ENCODE measurements around the gene CDKL4. TPM values are rescaled to one million over a fixed set of nuclear protein-coding genes. Genes with fewer than 3 reads are reported as not detected.
A peak's percentile ranks its signal among the peaks of the same experiment; 100 is the strongest.

Gene CDKL4
- total and polyA plus RNA-seq, 2 of the 13 experiments (the other 11 are each of a cell fraction or from before 2014, with no cell fraction given): 0.29 to 0.50 TPM

DNA sequence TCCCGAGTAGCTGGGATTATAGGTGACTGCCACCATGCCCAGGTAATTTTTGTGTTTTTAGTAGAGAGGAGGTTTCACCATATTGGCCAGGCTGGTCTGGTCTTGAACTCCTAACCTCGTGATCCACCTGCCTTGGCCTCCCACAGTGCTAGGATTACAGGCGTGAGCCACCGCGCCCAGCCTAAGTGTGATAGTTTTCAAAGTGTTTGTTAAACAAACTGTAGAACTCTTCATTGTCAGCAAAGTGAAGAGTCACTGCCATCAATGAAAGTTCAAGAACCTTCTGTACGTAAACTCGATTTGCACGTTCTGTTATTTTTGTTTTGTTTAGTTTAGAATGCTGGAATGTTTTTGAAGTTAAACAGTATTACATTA lies 104.9 kb downstream of the CDKL4 start (continued):
- TF ChIP-seq, protein P1, sequence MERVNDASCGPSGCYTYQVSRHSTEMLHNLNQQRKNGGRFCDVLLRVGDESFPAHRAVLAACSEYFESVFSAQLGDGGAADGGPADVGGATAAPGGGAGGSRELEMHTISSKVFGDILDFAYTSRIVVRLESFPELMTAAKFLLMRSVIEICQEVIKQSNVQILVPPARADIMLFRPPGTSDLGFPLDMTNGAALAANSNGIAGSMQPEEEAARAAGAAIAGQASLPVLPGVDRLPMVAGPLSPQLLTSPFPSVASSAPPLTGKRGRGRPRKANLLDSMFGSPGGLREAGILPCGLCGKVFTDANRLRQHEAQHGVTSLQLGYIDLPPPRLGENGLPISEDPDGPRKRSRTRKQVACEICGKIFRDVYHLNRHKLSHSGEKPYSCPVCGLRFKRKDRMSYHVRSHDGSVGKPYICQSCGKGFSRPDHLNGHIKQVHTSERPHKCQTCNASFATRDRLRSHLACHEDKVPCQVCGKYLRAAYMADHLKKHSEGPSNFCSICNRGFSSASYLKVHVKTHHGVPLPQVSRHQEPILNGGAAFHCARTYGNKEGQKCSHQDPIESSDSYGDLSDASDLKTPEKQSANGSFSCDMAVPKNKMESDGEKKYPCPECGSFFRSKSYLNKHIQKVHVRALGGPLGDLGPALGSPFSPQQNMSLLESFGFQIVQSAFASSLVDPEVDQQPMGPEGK (CRISPR knock-in tag; IDR thresholded peaks at IDR 0.05): 0 out of 2 replicates have a peak, but pooled peaks have one; percentile 18
- TF ChIP-seq NFE2L2 (IDR thresholded peaks at IDR 0.05; ENCODE audit: low read length) (no peak), FOXP1 (IDR thresholded peaks at IDR 0.05) (no peak; the same call in 1 of the 2 replicates), FOXP1 (CRISPR knock-in tag; IDR thresholded peaks at IDR 0.05) (peak; percentile 94), ELF3 (CRISPR knock-in tag; IDR thresholded peaks at IDR 0.05) (peak; percentile 50), KDM2A (CRISPR knock-in tag; IDR thresholded peaks at IDR 0.05; ENCODE audit: borderline replicate concordance, low read depth) (no peak), SATB2 (CRISPR knock-in tag; IDR thresholded peaks at IDR 0.05) (no peak), FOXK1 (CRISPR knock-in tag; IDR thresholded peaks at IDR 0.05; ENCODE audit: borderline replicate concordance, low read depth) (peak; percentile 19; the same call in 1 of the 2 replicates), CREM (IDR thresholded peaks at IDR 0.05) (peak; percentile 60), CREM (CRISPR knock-in tag; IDR thresholded peaks at IDR 0.05) (no peak), ATF7 (IDR thresholded peaks at IDR 0.05) (no peak), ATF7 (CRISPR knock-in tag; IDR thresholded peaks at IDR 0.05) (0 out of 2 replicates have a peak, but pooled peaks have one; percentile 10), THAP11 (CRISPR knock-in tag; IDR thresholded peaks at IDR 0.05) (peak; percentile 39; the same call in 1 of the 2 replicates), ZNF143 (CRISPR knock-in tag; IDR thresholded peaks at IDR 0.05) (no peak), TCF7 (IDR thresholded peaks at IDR 0.05; ENCODE audit: low read depth) (peak; percentile 79), ZNF674 (CRISPR knock-in tag; IDR thresholded peaks at IDR 0.05; ENCODE audit: low read depth) (no peak), EEA1 (CRISPR knock-in tag; IDR thresholded peaks at IDR 0.05; ENCODE audit: borderline replicate concordance) (no peak), TRIM24 (CRISPR knock-in tag; IDR thresholded peaks at IDR 0.05) (no peak), KDM6A (CRISPR knock-in tag; IDR thresholded peaks at IDR 0.05; ENCODE audit: low read depth) (0 out of 2 replicates have a peak, but pooled peaks have one; percentile 25), TBX2 (CRISPR knock-in tag; IDR thresholded peaks at IDR 0.05; ENCODE audit: borderline replicate concordance) (0 out of 2 replicates have a peak, but pooled peaks have one; percentile 9), ZNF556 (CRISPR knock-in tag; IDR thresholded peaks at IDR 0.05; ENCODE audit: borderline replicate concordance) (no peak), ZNF329 (CRISPR knock-in tag; IDR thresholded peaks at IDR 0.05; ENCODE audit: low read depth) (no peak), ATAD3A (CRISPR knock-in tag; IDR thresholded peaks at IDR 0.05) (no peak), AGO1 (IDR thresholded peaks at IDR 0.05; ENCODE audit: low read depth, low read length, poor library complexity, severe bottlenecking) (no peak), PITX1 (CRISPR knock-in tag; IDR thresholded peaks at IDR 0.05) (no peak), RBM22 (optimal IDR thresholded peaks at IDR 0.05; ENCODE audit: low read length) (no peak), CEBPG (CRISPR knock-in tag; IDR thresholded peaks at IDR 0.05) (peak; percentile 20; the same call in 1 of the 2 replicates)
- TF ChIP-seq, protein P2, sequence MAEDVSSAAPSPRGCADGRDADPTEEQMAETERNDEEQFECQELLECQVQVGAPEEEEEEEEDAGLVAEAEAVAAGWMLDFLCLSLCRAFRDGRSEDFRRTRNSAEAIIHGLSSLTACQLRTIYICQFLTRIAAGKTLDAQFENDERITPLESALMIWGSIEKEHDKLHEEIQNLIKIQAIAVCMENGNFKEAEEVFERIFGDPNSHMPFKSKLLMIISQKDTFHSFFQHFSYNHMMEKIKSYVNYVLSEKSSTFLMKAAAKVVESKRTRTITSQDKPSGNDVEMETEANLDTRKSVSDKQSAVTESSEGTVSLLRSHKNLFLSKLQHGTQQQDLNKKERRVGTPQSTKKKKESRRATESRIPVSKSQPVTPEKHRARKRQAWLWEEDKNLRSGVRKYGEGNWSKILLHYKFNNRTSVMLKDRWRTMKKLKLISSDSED (CRISPR knock-in tag; IDR thresholded peaks at IDR 0.05): no peak
- TF ChIP-seq, protein P3, sequence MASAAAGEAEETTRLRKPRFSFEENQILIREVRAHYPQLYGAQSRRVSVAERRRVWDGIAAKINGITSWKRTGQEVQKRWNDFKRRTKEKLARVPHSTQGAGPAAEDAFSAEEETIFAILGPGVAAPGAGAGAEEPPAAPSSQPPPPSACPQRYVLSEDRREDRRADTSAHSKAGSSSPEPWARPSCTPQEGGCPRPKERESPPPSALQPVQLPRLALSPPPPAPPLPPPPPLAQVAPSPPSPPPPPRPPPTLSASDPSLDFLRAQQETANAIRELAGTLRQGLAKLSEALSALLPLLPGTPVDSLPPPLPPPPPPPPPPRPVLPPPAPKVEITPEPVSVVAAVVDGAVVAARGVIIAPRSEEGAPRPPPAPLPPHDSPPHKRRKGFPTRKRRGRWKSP (CRISPR knock-in tag; IDR thresholded peaks at IDR 0.05): 0 out of 2 replicates have a peak, but pooled peaks have one; percentile 20

All from HepG2 (cell line).